RCC 7860 (cell line): Measurements from ENCODE around the gene ATF5.
"Not testable (repeated sequence)": the region's sequence is repeated elsewhere in the genome, so short reads cannot be mapped to it uniquely, and the experiment has no call there.

Experiments
- DNase-seq: peaks from one replicate; pipeline ENCODE4 v3.0.0-alpha.2; 2015; ENCODE audit warnings: low spot score
- FAIRE-seq: peaks from 2 replicates; lab custom pipeline; 2012; peaks lifted over from hg19 to GRCh38; lab: Jason Lieb, UNC

The ATF5 gene

DNA sequence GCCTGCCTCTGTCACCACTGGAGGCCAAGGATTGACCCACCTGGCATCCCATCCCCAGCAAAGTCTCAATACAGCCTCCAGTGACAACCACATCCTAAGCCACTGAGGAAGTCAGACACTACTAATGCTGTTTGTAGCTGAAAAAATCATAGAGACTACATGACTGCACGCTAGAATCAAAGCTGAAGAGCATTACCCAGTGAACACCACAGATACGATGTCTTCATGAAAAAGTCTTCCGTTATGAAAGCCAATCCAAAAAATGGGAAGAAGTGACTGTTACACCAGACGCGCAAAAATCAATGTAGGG lies 11.4 kb downstream of the ATF5 start:
- FAIRE-seq, result no peak
- DNase-seq, result no peak

DNA sequence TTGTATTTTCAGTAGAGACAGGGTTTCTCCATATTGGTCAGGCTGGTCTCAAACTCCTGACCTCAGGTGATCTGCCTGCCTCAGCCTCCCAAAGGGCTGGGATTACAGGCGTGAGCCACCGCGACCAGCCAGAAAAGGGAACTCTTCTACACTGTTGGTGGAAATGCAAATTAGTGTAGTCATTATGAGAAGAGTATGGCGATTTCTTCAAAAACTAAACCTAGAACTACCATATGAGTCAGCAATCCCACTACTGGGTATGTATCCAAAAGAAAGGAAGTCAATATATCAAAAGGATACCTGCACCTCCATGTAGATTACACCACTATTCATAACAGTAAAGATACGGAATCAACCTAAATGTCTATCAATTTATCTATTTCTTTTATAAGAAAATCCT lies 15.6 kb downstream of the ATF5 start:
- not testable (repeated sequence) for FAIRE-seq, DNase-seq

DNA sequence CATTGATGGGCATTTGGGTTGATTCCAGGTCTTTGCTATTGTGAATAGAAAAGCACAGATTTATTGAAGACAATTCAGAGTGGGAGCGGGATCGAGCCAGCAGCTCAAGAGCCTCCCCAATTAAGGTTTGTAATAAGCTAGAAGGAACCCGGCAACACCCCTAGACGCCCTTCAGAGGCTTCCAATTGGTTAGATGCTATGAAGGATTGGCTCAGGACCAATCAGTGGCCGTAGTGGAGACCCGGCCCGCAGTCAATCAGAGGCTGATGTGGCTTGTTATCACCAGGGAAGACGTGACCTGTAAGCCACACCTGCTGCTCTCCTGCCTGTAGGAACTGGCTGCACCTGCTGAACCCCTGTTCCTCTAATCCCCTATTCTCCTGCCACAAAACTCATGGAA lies 17.4 kb downstream of the ATF5 start:
- FAIRE-seq (no peak), DNase-seq (no peak)

GRCh38 chr19:49949742-49950589 lies 21.0 kb downstream of the ATF5 start:
- DNase-seq (no peak), FAIRE-seq (no peak)

GRCh38 chr19:49950590-49950948 lies 21.6 kb downstream of the ATF5 start:
- no peak for DNase-seq
- FAIRE-seq, result no peak

DNA sequence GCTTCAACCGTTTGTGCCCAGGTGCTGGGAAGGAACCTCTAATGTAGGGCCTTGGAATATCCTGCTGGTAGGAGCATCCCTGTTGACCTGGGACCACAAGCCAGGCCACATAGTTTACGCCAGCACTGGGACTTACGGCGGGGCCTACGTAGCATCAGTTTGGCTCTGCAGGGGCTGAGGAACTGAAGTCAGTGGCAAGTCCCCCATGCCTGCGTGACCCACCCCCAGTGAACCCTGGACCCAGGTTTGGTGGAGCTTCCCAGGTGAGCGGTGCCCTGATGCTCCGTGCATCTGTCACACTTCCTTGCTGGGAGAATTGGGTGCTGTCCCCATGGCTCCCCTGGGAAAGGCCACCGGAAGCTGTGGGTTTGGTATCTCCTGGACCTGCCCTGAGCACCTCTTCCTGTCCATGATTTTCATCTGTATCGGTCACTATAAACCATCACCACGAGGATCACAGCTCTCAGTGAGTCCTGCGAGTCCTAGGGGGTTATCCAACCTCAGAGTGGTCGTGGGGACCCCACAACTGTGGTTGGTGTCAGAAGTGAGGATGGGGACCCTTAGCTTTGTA lies 22.0 kb downstream of the ATF5 start:
- DNase-seq, result no peak
- FAIRE-seq, result no peak

GRCh38 chr19:49951806-49952478 lies 22.9 kb downstream of the ATF5 start:
- no peak for FAIRE-seq
- DNase-seq, result no peak

DNA sequence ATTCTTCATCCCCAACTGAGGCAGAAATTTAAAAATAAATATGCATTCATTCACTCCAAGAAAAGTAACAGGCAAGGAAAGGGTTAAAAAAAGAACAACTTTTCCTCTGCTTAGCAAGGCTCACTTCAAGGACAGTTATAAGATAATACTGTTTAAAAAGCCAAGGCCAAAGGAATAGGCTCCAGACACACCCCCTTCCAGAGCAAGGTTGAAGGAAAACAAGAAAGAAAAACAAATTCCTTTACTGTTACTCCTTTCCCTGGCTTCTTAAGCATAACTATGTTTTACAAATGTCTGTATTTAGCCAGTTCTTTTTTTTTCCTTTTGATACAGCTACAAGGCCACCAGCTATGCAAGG lies 23.5 kb downstream of the ATF5 start:
- DNase-seq (no peak), FAIRE-seq (no peak)

- DNase-seq, result no peak
- FAIRE-seq, result no peak
Observed at GRCh38 chr19:49952906-49953305, 23.9 kb downstream of the ATF5 start.

DNA sequence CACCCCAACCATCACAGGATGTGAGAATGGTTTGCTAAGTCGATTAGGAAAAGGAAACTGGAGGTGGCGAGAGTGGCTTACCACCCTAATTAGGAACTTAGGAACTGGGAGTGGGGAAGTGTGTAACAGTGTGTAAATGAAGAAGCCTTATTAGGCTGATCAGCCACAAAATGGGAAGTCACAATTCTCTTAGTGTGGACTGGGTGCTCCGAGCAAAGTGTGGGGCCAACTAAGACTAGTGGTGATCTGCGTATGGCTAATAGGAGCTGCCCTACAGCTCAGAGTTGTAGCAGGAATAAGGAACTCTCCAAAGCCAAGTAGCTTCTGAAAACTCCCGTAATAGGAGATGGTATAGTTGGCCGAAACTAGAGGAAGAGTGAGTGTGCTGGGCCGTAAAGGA lies 24.4 kb downstream of the ATF5 start:
- no peak for DNase-seq
- FAIRE-seq, result no peak

- DNase-seq, result no peak
- FAIRE-seq, result no peak
Observed at GRCh38 chr19:49954092-49954829, 25.3 kb downstream of the ATF5 start.

- FAIRE-seq (no peak), DNase-seq (no peak)
Observed at GRCh38 chr19:49954933-49955332, 25.9 kb downstream of the ATF5 start.

- DNase-seq, result no peak
- FAIRE-seq, result no peak
Observed at GRCh38 chr19:49956115-49956495, 27.1 kb downstream of the ATF5 start.

DNA sequence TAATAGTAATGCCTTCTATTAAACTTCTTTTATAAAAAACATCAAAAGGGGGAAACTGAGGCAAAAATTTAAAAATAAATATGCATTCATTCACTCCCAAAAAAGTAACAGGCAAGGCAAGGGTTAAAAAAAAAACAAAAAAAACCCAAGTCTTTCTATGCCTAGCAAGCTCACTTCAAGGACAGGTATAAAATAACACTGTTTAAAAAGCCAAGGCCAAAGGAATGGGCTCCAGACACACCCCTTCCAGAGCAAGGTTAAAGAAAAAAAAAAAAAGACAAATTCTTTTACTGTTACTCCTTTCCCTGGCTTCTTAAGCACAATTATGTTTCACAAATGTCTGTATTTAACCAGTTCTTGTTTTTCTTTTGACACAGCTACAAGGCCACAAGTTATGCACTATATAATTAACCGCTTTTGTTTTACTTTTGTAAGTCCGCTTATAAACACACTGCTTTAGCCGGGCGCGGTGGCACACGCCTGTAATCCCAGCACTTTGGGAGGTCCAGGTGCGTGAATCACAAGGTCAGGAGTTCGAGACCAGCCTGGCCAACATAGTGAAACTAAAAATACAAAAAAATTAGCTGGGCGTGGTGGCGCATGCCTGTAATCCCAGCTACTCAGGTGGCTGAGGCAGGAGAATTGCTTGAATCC lies 28.4 kb downstream of the ATF5 start:
- DNase-seq, result no peak
- no peak for FAIRE-seq

- DNase-seq, FAIRE-seq: not testable (repeated sequence)
Observed at GRCh38 chr19:49958144-49958543, 29.1 kb downstream of the ATF5 start.

DNA sequence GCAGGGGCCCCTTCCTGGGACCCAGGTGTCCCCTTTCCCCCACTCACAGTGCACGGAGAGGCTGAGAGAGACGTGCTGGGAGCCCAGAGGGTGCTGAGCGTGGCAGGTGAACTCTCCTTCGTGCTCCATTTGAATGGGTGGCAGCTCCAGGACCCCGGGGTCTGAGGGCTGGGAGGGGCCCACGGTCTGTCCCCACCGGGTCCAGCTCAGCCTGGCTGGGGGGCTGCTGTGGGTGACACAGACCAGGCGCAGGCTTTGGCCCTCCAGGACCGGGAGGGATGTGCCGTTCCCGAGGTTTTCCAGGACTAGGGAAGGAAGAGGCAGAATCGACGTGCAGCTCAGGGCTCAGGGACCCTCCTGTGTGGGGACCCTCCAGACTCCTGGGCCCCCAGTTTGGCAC lies 29.6 kb downstream of the ATF5 start:
- not testable (repeated sequence) for FAIRE-seq, DNase-seq

DNA sequence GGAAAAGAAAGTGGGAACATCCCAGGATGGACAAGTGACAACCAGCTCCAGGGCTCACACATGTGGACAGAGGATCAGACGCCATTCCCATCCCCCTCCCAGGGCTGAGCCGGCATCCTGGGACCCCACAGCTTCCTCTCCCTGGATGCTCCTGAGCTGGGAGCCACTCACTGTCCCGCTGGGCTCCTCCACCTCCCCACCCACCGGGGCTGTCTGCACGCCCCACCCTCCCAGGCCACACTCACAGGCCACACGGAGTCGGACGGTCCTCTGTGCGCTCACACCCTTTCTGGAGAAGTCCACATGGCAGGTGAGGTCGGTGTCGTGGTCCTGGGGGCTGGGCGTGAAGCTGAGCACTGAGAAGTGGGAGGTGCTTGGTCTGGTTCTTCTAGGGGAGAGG lies 30.9 kb downstream of the ATF5 start:
- FAIRE-seq, DNase-seq: not testable (repeated sequence)

GRCh38 chr19:49960980-49961379 lies 32.0 kb downstream of the ATF5 start, which contains the start of gene SIGLEC11:
Gene SIGLEC11 (minus strand): TSS chr19:49961172. CDS start chr19:49961081, 91 bp downstream.
- DNase-seq, FAIRE-seq: not testable (repeated sequence)

GRCh38 chr19:49968279-49968922 lies 39.4 kb downstream of the ATF5 start:
- FAIRE-seq (no peak), DNase-seq (no peak)

- not testable (repeated sequence) for FAIRE-seq
Observed at GRCh38 chr19:49969355-49969754, 40.4 kb downstream of the ATF5 start.

More at GRCh38 chr19:49969355-49969754, 40.4 kb downstream of the ATF5 start:
- DNase-seq, result not testable (repeated sequence)
